Measurements from ENCODE around the gene MARCKS. TPM values are rescaled to one million over a fixed set of nuclear protein-coding genes. Genes with fewer than 3 reads are reported as not detected.

The MARCKS gene
- total and polyA plus RNA-seq, 3 experiments from 2014 or later = 0.96 to 1.1 TPM; not detected in 1

DNA sequence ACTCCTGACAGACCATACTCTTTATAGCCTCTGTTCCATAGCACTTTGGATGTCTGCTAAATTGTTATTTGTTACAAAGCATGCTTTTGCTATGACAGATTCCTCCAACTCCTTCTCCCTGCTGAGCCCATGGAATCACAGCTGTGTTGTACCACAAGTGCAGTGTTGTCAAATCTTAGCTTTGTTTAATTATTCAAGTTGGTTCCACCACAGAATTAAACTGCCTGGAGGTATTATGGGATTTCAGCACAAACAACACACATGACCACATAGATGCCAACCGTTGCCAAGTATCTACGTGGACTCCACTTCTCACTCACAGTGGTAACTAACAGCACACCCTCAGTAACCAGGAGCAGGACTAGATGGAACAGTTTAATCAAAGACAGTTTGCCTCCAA lies 32.7 kb upstream of the MARCKS start:
- no peaks in the 10 kb centered on the region for H3K9me3 ChIP-seq (ENCODE audit: low read length)
- no peaks in the 10 kb centered on the region for H3K4me1 ChIP-seq (ENCODE audit: insufficient read depth, low read length)
- ChIA-PET POLR2A (no interaction called here), CTCF (no interaction called here)
- Mint-ChIP-seq H3K27ac (no peak overlapping the region), H3K27me3 (peaks cover 3 to 17% of the 10 kb centered on the region in 2 donors), H3K4me3 (no peak overlapping the region), H3K9me3 (peaks cover 0 to 3% (median 0%) of the 10 kb centered on the region in 5 donors), H3K36me3 (no peaks in the 10 kb centered on the region), H3K4me1 (no peaks in the 10 kb centered on the region)
- DNase-seq = no peak
- no peak overlapping the region for H3K27ac ChIP-seq (ENCODE audit: low read depth, low read length)
- no peaks in the 10 kb centered on the region for H3K36me3 ChIP-seq (ENCODE audit: insufficient read depth, low read length)
- H3K4me3 ChIP-seq (ENCODE audit: low read length) = no peak overlapping the region
- no peaks in the 10 kb centered on the region for H3K27me3 ChIP-seq (ENCODE audit: insufficient read depth, low read length, poor library complexity, severe bottlenecking)

DNA sequence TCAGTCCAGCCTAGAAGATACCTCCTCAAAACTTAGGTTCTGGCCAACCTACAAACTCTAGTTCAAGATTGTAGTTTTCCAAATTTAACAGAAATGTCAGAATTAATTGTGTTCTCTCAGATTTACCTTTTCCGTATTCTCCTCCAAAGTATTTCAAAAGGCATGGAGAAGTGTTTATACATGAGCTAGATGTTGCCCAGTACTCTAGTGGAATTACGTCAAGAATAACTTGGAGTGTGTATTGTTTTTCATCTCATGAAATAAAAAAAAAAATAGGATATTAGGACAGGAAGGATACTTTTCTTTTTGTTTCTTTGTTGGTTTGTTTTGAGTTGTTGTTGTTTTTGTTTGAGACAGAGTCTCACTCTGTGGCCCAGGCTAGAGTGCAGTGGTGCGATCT lies 32.3 kb upstream of the MARCKS start:
- ChIA-PET POLR2A (no interaction called here), CTCF (no interaction called here)
- Mint-ChIP-seq H3K4me1 (no peaks in the 10 kb centered on the region), H3K9me3 (peaks cover 0 to 3% (median 0%) of the 10 kb centered on the region in 5 donors), H3K27me3 (peaks cover 6 to 20% of the 10 kb centered on the region in 2 donors), H3K4me3 (no peak overlapping the region), H3K27ac (no peak overlapping the region), H3K36me3 (no peaks in the 10 kb centered on the region)
- Histone ChIP-seq H3K4me1 (ENCODE audit: insufficient read depth, low read length) (no peaks in the 10 kb centered on the region), H3K36me3 (ENCODE audit: insufficient read depth, low read length) (no peaks in the 10 kb centered on the region), H3K9me3 (ENCODE audit: low read length) (no peaks in the 10 kb centered on the region), H3K27ac (ENCODE audit: low read depth, low read length) (no peak overlapping the region), H3K4me3 (ENCODE audit: low read length) (no peak overlapping the region), H3K27me3 (ENCODE audit: insufficient read depth, low read length, poor library complexity, severe bottlenecking) (no peaks in the 10 kb centered on the region)
- no peak for DNase-seq

DNA sequence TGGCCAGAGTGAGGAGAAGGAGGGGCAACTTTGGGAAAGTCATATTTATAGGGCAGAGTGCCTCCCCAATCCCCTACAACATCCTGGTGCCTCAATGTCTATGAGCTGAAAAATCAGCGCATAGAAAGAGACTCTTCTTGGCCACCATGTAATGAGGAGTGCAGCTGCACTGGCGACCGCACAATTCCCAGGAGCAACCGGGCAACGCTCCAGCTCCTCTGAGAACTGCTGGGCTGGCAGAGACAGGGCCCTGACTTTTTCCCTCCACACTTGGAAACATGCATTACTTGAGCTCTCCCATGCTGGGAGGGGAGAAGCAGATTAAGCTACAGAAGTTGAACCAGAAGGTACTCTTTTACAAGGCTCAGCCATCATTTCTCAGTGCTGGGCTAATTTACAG lies 31.4 kb upstream of the MARCKS start:
- Histone ChIP-seq H3K9me3 (ENCODE audit: low read length) (no peaks in the 10 kb centered on the region), H3K36me3 (ENCODE audit: insufficient read depth, low read length) (no peaks in the 10 kb centered on the region), H3K27me3 (ENCODE audit: insufficient read depth, low read length, poor library complexity, severe bottlenecking) (no peaks in the 10 kb centered on the region), H3K4me3 (ENCODE audit: low read length) (no peak overlapping the region), H3K27ac (ENCODE audit: low read depth, low read length) (no peak overlapping the region), H3K4me1 (ENCODE audit: insufficient read depth, low read length) (no peaks in the 10 kb centered on the region)
- no peak for DNase-seq
- H3K27ac Mint-ChIP-seq = no peak overlapping the region
- POLR2A ChIA-PET = no interaction called here
- no peaks in the 10 kb centered on the region for H3K36me3 Mint-ChIP-seq
- CTCF ChIA-PET = no interaction called here
- peaks cover 6 to 21% of the 10 kb centered on the region in 2 donors for H3K27me3 Mint-ChIP-seq
- no peaks in the 10 kb centered on the region for H3K4me1 Mint-ChIP-seq
- H3K9me3 Mint-ChIP-seq = peaks cover 0 to 3% (median 0%) of the 10 kb centered on the region in 5 donors
- H3K4me3 Mint-ChIP-seq = no peak overlapping the region

DNA sequence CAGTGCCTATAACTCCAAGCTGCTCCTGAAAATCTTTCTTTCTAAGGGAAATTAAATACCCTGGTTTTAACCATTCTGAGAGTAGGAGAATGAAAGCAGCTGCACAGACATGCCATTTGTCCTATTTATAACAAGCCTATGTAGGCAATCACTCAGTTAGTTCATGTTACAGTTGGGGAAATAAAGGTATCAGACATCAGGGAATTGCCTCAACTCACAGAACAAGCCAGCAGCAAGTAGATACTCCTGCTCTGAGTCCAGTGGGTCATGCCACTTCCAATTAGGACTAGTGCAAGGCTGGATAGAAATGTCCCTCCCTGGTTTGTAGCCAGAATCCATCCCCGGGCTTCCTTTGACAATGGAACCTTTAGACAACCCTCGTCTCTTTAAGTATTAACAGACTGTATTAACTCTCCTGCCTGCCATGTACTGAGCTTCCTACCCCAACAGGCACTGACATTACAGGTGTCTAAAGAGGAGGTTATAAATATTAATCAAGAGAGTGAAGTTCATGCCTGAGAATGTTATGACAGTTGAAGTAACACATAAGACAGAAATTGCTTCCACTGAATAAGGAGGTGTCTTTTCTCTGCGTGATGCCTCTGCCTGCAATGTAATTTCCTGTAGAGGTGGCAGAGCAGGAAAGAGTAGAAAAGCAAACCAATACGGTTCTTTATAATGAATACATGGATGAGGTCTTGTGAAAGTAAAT lies 28.0 kb upstream of the MARCKS start:
- ChIA-PET CTCF (no interaction called here), POLR2A (no interaction called here)
- Mint-ChIP-seq H3K4me3 (no peak overlapping the region), H3K27me3 (peaks cover 4 to 29% of the 10 kb centered on the region in 2 donors), H3K36me3 (no peaks in the 10 kb centered on the region), H3K9me3 (no peaks in the 10 kb centered on the region), H3K27ac (no peak overlapping the region), H3K4me1 (no peaks in the 10 kb centered on the region)
- H3K9me3 ChIP-seq (ENCODE audit: low read length) = no peaks in the 10 kb centered on the region
- no peaks in the 10 kb centered on the region for H3K27me3 ChIP-seq (ENCODE audit: insufficient read depth, low read length, poor library complexity, severe bottlenecking)
- no peak for DNase-seq
- no peaks in the 10 kb centered on the region for H3K4me1 ChIP-seq (ENCODE audit: insufficient read depth, low read length)
- H3K36me3 ChIP-seq (ENCODE audit: insufficient read depth, low read length) = no peaks in the 10 kb centered on the region
- no peak overlapping the region for H3K27ac ChIP-seq (ENCODE audit: low read depth, low read length)
- H3K4me3 ChIP-seq (ENCODE audit: low read length) = no peak overlapping the region

DNA sequence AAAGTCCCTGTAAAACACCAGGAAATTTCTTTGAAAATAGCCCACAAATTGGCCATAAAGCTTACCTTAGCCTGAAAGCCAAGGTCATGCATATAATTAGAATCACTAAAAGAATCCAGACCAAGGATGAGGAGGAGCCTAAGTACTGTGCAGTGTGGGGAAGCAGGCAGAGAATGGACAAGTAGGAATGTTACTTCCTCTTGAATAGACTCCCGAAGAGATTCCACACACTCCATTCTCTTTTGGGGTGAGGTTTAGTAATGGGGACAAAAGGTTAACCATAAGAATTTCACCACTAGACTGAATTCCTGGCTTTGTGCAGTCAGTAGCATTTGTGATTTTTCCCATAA lies 27.5 kb upstream of the MARCKS start:
- Mint-ChIP-seq H3K9me3 (no peaks in the 10 kb centered on the region), H3K27me3 (peaks cover 4 to 29% of the 10 kb centered on the region in 2 donors), H3K27ac (no peak overlapping the region), H3K4me3 (no peak overlapping the region), H3K36me3 (no peaks in the 10 kb centered on the region), H3K4me1 (no peaks in the 10 kb centered on the region)
- H3K27me3 ChIP-seq (ENCODE audit: insufficient read depth, low read length, poor library complexity, severe bottlenecking) = no peaks in the 10 kb centered on the region
- H3K4me3 ChIP-seq (ENCODE audit: low read length) = no peak overlapping the region
- H3K4me1 ChIP-seq (ENCODE audit: insufficient read depth, low read length) = no peaks in the 10 kb centered on the region
- no peaks in the 10 kb centered on the region for H3K36me3 ChIP-seq (ENCODE audit: insufficient read depth, low read length)
- DNase-seq = no peak
- H3K27ac ChIP-seq (ENCODE audit: low read depth, low read length) = no peak overlapping the region
- POLR2A ChIA-PET = no interaction called here
- no peaks in the 10 kb centered on the region for H3K9me3 ChIP-seq (ENCODE audit: low read length)
- CTCF ChIA-PET = no interaction called here

DNA sequence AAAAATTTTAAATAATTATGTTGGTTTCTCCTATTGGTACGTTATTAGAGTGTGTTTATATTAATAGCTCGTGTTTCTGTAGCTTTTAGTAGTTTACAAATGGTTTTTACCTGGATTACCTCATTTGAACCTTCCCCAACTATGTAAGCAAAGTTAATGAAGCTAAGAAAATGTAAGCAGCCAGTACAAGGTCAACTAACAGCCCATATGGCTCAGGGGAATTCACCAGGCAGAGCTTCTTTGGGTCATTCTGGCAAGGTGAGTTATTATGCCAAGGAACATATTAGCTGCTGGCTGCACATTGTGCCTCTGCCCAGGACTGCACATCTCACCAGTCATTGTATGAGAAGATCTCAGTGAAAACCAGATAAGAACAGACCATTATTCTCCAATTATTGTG lies 27.0 kb upstream of the MARCKS start:
- Mint-ChIP-seq H3K4me3 (no peak overlapping the region), H3K36me3 (no peaks in the 10 kb centered on the region), H3K27ac (no peak overlapping the region), H3K27me3 (peaks cover 4 to 29% of the 10 kb centered on the region in 2 donors), H3K4me1 (no peaks in the 10 kb centered on the region), H3K9me3 (no peaks in the 10 kb centered on the region)
- Histone ChIP-seq H3K27me3 (ENCODE audit: insufficient read depth, low read length, poor library complexity, severe bottlenecking) (no peaks in the 10 kb centered on the region), H3K27ac (ENCODE audit: low read depth, low read length) (no peak overlapping the region), H3K4me3 (ENCODE audit: low read length) (no peak overlapping the region), H3K9me3 (ENCODE audit: low read length) (no peaks in the 10 kb centered on the region), H3K36me3 (ENCODE audit: insufficient read depth, low read length) (no peaks in the 10 kb centered on the region), H3K4me1 (ENCODE audit: insufficient read depth, low read length) (no peaks in the 10 kb centered on the region)
- ChIA-PET CTCF (no interaction called here), POLR2A (no interaction called here)
- DNase-seq = no peak

DNA sequence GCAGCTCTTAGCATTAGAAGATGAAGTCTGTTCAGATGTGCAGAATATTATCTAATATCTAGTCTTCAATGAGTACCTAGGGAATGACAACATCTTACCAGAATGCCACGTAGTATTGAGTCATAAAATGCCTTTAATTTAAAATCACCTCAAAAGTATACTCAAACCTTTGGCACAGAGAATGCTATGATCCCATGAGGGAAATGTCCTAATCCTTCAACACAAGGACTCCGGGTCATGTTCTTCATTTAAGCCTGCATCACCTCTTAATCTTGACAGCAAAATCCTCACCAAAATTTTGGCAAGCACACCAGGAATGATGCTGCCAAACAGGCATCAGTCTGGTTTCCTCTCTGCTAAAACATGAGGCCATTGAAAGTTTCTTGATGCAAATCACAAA lies 23.6 kb upstream of the MARCKS start:
- Mint-ChIP-seq H3K4me1 (no peaks in the 10 kb centered on the region), H3K4me3 (no peak overlapping the region), H3K27me3 (peaks cover 5 to 18% of the 10 kb centered on the region in 2 donors), H3K27ac (no peak overlapping the region), H3K9me3 (no peaks in the 10 kb centered on the region), H3K36me3 (no peaks in the 10 kb centered on the region)
- POLR2A ChIA-PET = no interaction called here
- no peak for DNase-seq
- Histone ChIP-seq H3K4me3 (ENCODE audit: low read length) (no peak overlapping the region), H3K9me3 (ENCODE audit: low read length) (no peaks in the 10 kb centered on the region), H3K36me3 (ENCODE audit: insufficient read depth, low read length) (no peaks in the 10 kb centered on the region), H3K27me3 (ENCODE audit: insufficient read depth, low read length, poor library complexity, severe bottlenecking) (no peaks in the 10 kb centered on the region), H3K4me1 (ENCODE audit: insufficient read depth, low read length) (no peaks in the 10 kb centered on the region), H3K27ac (ENCODE audit: low read depth, low read length) (no peak overlapping the region)
- CTCF ChIA-PET = no interaction called here

DNA sequence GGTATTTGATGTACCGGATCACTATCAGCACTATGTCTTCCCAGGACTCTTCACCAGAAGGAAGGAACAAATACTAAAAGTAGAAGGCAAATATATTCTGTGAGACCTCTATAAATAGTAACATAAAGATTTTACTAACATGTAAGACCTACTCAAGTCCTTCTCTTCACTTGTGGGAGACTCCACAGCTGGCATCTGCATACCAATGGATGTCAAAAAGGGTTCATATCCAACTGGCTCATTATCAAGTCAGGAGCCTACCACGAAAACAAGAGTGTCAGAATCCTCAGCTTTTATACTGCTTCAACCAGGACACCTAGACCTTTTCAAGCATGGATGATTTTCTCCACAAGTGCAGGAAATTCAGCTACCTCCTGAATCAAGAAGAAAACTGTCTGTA lies 20.0 kb upstream of the MARCKS start:
- Mint-ChIP-seq H3K36me3 (no peaks in the 10 kb centered on the region), H3K4me1 (no peaks in the 10 kb centered on the region), H3K27me3 (peaks cover 3 to 12% of the 10 kb centered on the region in 2 donors), H3K9me3 (no peaks in the 10 kb centered on the region), H3K4me3 (no peak overlapping the region), H3K27ac (no peak overlapping the region)
- H3K36me3 ChIP-seq (ENCODE audit: insufficient read depth, low read length) = no peaks in the 10 kb centered on the region
- CTCF ChIA-PET = no interaction called here
- POLR2A ChIA-PET = no interaction called here
- no peak overlapping the region for H3K4me3 ChIP-seq (ENCODE audit: low read length)
- H3K9me3 ChIP-seq (ENCODE audit: low read length) = no peaks in the 10 kb centered on the region
- no peak for DNase-seq
- H3K27me3 ChIP-seq (ENCODE audit: insufficient read depth, low read length, poor library complexity, severe bottlenecking) = no peaks in the 10 kb centered on the region
- no peaks in the 10 kb centered on the region for H3K4me1 ChIP-seq (ENCODE audit: insufficient read depth, low read length)
- H3K27ac ChIP-seq (ENCODE audit: low read depth, low read length) = no peak overlapping the region

DNA sequence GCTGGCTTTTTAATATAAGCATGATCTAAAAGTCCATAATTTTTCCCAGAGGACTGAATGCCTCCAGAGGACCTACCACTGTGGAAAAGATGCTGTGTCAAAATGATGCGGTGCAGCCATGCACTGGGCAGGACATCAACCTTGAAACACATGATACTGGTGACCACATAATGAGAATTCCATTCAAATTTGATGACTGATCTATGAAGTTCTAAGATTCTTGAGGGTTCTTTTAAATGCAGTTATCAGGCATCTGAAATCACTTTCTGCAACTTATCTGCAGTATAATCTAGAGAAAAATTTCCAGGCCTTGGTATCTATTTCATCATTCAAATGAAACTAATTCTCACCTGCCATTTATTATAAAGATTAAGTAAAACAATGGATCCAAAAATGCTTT lies 15.0 kb upstream of the MARCKS start:
- Mint-ChIP-seq H3K4me3 (no peak overlapping the region), H3K9me3 (peaks cover 0 to 3% (median 0%) of the 10 kb centered on the region in 5 donors), H3K36me3 (no peaks in the 10 kb centered on the region), H3K27ac (no peak overlapping the region), H3K4me1 (no peaks in the 10 kb centered on the region), H3K27me3 (peaks cover 2 to 24% of the 10 kb centered on the region in 2 donors)
- Histone ChIP-seq H3K27me3 (ENCODE audit: insufficient read depth, low read length, poor library complexity, severe bottlenecking) (peaks cover 3% of the 10 kb centered on the region), H3K9me3 (ENCODE audit: low read length) (no peaks in the 10 kb centered on the region), H3K36me3 (ENCODE audit: insufficient read depth, low read length) (no peaks in the 10 kb centered on the region), H3K4me1 (ENCODE audit: insufficient read depth, low read length) (no peaks in the 10 kb centered on the region), H3K27ac (ENCODE audit: low read depth, low read length) (no peak overlapping the region), H3K4me3 (ENCODE audit: low read length) (no peak overlapping the region)
- DNase-seq = no peak
- POLR2A ChIA-PET = no interaction called here
- CTCF ChIA-PET = no interaction called here

All from CD8-positive, alpha-beta memory T cell (primary cell).